IMR-90 (cell line): Measurements from ENCODE around the gene PIWIL4. TPM values are rescaled to one million over a fixed set of nuclear protein-coding genes. Genes with fewer than 3 reads are reported as not detected.

Source experiments
- ATAC-seq: fragments of 200-7000 bp; cut with Tn5 transposase; 2 replicates; pipeline ENCODE4 v1.9.1; 2020; ENCODE audit warnings: low read depth, mild to moderate bottlenecking, moderate library complexity
- BruUV-seq: library from RNA; stranded (reverse); fragments of 400-500 nt; replicated peaks from 2 replicates; lab custom pipeline; 2021; lab: Mats Ljungman, UMichigan
- CTCF ChIA-PET: fragments of 300-600 bp; formaldehyde crosslinking; extraction: SDS; loops from one replicate; lab custom pipeline; 2021; ENCODE audit warnings: antibody characterized with exemption; lab: Yijun Ruan, JAX
- POLR2A ChIA-PET: fragments of 300-600 bp; sonication (Branson Sonifier 250); formaldehyde crosslinking; loops from one replicate; lab custom pipeline; 2022; ENCODE audit warnings: antibody characterized with exemption; ENCODE audit not compliant: unreplicated experiment; lab: Charles Lee
- DNase-seq: peaks from one replicate; pipeline ENCODE4 v3.0.0; 2013
- H2AFZ ChIP-seq: replicated peaks from 2 replicates; pipeline ENCODE3; 2013; ENCODE audit warnings: low read length, mild to moderate bottlenecking; ENCODE audit not compliant: poor library complexity
- H2AK5ac ChIP-seq: 2 replicates; pipeline ENCODE4 v1.6.1; 2013; ENCODE audit warnings: low read depth, low read length, inconsistent platforms
- H2AK9ac ChIP-seq: replicated peaks from 2 replicates; pipeline ENCODE3; 2013; ENCODE audit warnings: mild to moderate bottlenecking, low read depth, low read length, moderate library complexity; ENCODE audit not compliant: poor library complexity
- H2BK120ac ChIP-seq: 2 replicates; pipeline ENCODE4 v1.6.1; 2013; ENCODE audit warnings: low read depth, low read length, inconsistent platforms
- H2BK15ac ChIP-seq: 3 replicates; pipeline ENCODE4 v1.6.1; 2013; ENCODE audit warnings: low read depth, low read length, inconsistent platforms
- H2BK20ac ChIP-seq: 2 replicates; pipeline ENCODE4 v1.6.1; 2013; ENCODE audit warnings: low read depth, mild to moderate bottlenecking, inconsistent platforms, low read length, moderate library complexity
- H2BK5ac ChIP-seq: 2 replicates; pipeline ENCODE4 v1.6.1; 2013; ENCODE audit warnings: mild to moderate bottlenecking, low read depth, low read length, inconsistent platforms; ENCODE audit not compliant: poor library complexity, severe bottlenecking
- H3K14ac ChIP-seq: replicated peaks from 2 replicates; pipeline ENCODE4 v1.6.1; 2013; ENCODE audit warnings: low read depth, low read length, inconsistent platforms
- H3K18ac ChIP-seq: 2 replicates; pipeline ENCODE4 v1.6.1; 2013; ENCODE audit warnings: low read depth, low read length, control low read depth
- H3K23ac ChIP-seq: 2 replicates; pipeline ENCODE4 v1.6.1; 2013; ENCODE audit warnings: low read depth, low read length, inconsistent platforms
- H3K27ac ChIP-seq: 2 replicates; pipeline ENCODE4 v1.5.1; 2013; ENCODE audit warnings: mild to moderate bottlenecking, control low read depth, low read length; ENCODE audit not compliant: insufficient read depth
- H3K27me3 ChIP-seq: 2 replicates; pipeline ENCODE4 v1.6.1; 2013; ENCODE audit warnings: low read length; ENCODE audit not compliant: control insufficient read depth, insufficient read depth
- H3K36me3 ChIP-seq: 2 replicates; pipeline ENCODE4 v1.6.1; 2013; ENCODE audit warnings: low read length, mixed read lengths; ENCODE audit not compliant: control insufficient read depth, insufficient read depth
- H3K4ac ChIP-seq: 2 replicates; pipeline ENCODE4 v1.6.1; 2013; ENCODE audit warnings: low read depth, low read length, inconsistent platforms
- H3K4me1 ChIP-seq: 2 replicates; pipeline ENCODE4 v1.6.1; 2013; ENCODE audit warnings: low read length, mixed read lengths; ENCODE audit not compliant: control insufficient read depth, insufficient read depth
- H3K4me2 ChIP-seq: 2 replicates; pipeline ENCODE4 v1.6.1; 2013; ENCODE audit warnings: low read depth, mild to moderate bottlenecking, control low read depth, low read length, moderate library complexity
- H3K4me3 ChIP-seq: 2 replicates; pipeline ENCODE4 v1.5.1; 2013; ENCODE audit warnings: low read depth, mild to moderate bottlenecking, control low read depth, low read length, moderate library complexity; ENCODE audit not compliant: insufficient read depth
- H3K56ac ChIP-seq: 2 replicates; pipeline ENCODE4 v1.6.1; 2013; ENCODE audit warnings: low read length, inconsistent platforms; ENCODE audit not compliant: insufficient read depth; ENCODE audit errors: extremely low read depth
- H3K79me1 ChIP-seq, 2 experiments: 2 replicates each; pipeline ENCODE4 v1.6.1; 2013; ENCODE audit warnings: low read length in 2 of 2, inconsistent platforms in 1 of 2, low read depth in 1 of 2
- H3K9ac ChIP-seq: 2 replicates; pipeline ENCODE4 v1.6.1; 2013; ENCODE audit warnings: low read depth, low read length, control low read depth
- H3K9me1 ChIP-seq: 2 replicates; pipeline ENCODE4 v1.6.1; 2013; ENCODE audit warnings: low read length, inconsistent platforms; ENCODE audit not compliant: insufficient read depth
- H3K9me3 ChIP-seq: 2 replicates; pipeline ENCODE4 v1.6.1; 2013; ENCODE audit warnings: low read length; ENCODE audit not compliant: control insufficient read depth, insufficient read depth
- H4K20me1 ChIP-seq: 2 replicates; pipeline ENCODE4 v1.6.1; 2013; ENCODE audit warnings: low read length, inconsistent platforms; ENCODE audit not compliant: insufficient read depth
- H4K5ac ChIP-seq: 2 replicates; pipeline ENCODE4 v1.6.1; 2013; ENCODE audit warnings: mild to moderate bottlenecking, low read depth, low read length, control low read depth
- H4K8ac ChIP-seq, 2 experiments: 2 replicates each; pipeline ENCODE4 v1.6.1; 2013; ENCODE audit warnings: low read depth in 2 of 2, low read length in 2 of 2, control low read depth in 1 of 2, inconsistent platforms in 1 of 2
- H4K91ac ChIP-seq: 2 replicates; pipeline ENCODE4 v1.6.1; 2013; ENCODE audit warnings: low read depth, low read length, inconsistent platforms; ENCODE audit not compliant: insufficient read depth
- BHLHE40 ChIP-seq: fragments of 150-350 bp; IDR thresholded peaks from 2 replicates; pipeline ENCODE4 v1.6.1; 2016; ENCODE audit warnings: mild to moderate bottlenecking, low read depth, low read length
- CEBPB ChIP-seq: IDR thresholded peaks from 2 replicates; pipeline ENCODE4 v1.6.1; 2012; ENCODE audit warnings: low read depth, low read length, improper control_type of control experiment
- CHD1 ChIP-seq: IDR thresholded peaks from 2 replicates; pipeline ENCODE4 v1.6.1; 2012; ENCODE audit warnings: low read depth, low read length, improper control_type of control experiment
- CTCF ChIP-seq: conservative IDR thresholded peaks from 2 replicates; pipeline ENCODE4 v1.5.1; 2012; ENCODE audit warnings: mild to moderate bottlenecking, low read depth, low read length, improper control_type of control experiment
- ELK1 ChIP-seq: fragments of 150-350 bp; IDR thresholded peaks from 2 replicates; pipeline ENCODE4 v1.6.1; 2016; ENCODE audit warnings: low read depth, mild to moderate bottlenecking, low read length, moderate library complexity, borderline replicate concordance
- FOS ChIP-seq: fragments of 150-350 bp; IDR thresholded peaks from 2 replicates; pipeline ENCODE4 v1.6.1; 2016; ENCODE audit warnings: low read depth, low read length
- MAFK ChIP-seq: IDR thresholded peaks from 2 replicates; pipeline ENCODE4 v1.6.1; 2012; ENCODE audit warnings: low read depth, low read length, improper control_type of control experiment
- MAZ ChIP-seq: IDR thresholded peaks from 2 replicates; pipeline ENCODE4 v1.6.1; 2012; ENCODE audit warnings: low read depth, mild to moderate bottlenecking, low read length, improper control_type of control experiment, moderate library complexity, borderline replicate concordance
- MXI1 ChIP-seq: IDR thresholded peaks from 2 replicates; pipeline ENCODE4 v1.6.1; 2012; ENCODE audit warnings: low read depth, mild to moderate bottlenecking, low read length, moderate library complexity, borderline replicate concordance
- NFE2L2 ChIP-seq: fragments of 150-350 bp; IDR thresholded peaks from 2 replicates; pipeline ENCODE4 v1.6.1; 2016; ENCODE audit warnings: low read depth, mild to moderate bottlenecking, low read length
- POLR2A ChIP-seq: IDR thresholded peaks from 2 replicates; pipeline ENCODE4 v1.6.1; 2012; ENCODE audit warnings: mild to moderate bottlenecking, low read depth, low read length
- RAD21 ChIP-seq: IDR thresholded peaks from 2 replicates; pipeline ENCODE4 v1.6.1; 2012; ENCODE audit warnings: low read length, improper control_type of control experiment
- RCOR1 ChIP-seq: IDR thresholded peaks from 2 replicates; pipeline ENCODE4 v1.6.1; 2012; ENCODE audit warnings: mild to moderate bottlenecking, low read length, improper control_type of control experiment; ENCODE audit not compliant: insufficient replicate concordance
- RFX5 ChIP-seq: IDR thresholded peaks from 2 replicates; pipeline ENCODE4 v1.8.0; 2012; ENCODE audit warnings: low read depth, mild to moderate bottlenecking, low read length, moderate library complexity
- SMC3 ChIP-seq: fragments of 150-350 bp; IDR thresholded peaks from 2 replicates; pipeline ENCODE4 v1.6.1; 2016; ENCODE audit warnings: low read depth, mild to moderate bottlenecking, antibody characterized with exemption, low read length, moderate library complexity
- USF2 ChIP-seq: fragments of 150-350 bp; IDR thresholded peaks from 2 replicates; pipeline ENCODE4 v1.6.1; 2017; ENCODE audit warnings: mild to moderate bottlenecking, antibody characterized with exemption, low read length, low read depth
- WGBS, 2 experiments: methylation state at CpG; one replicate each; pipeline versions ENCODE4 v1.1.5 to v1.1.7; 2013; ENCODE audit warnings: missing lambda C conversion rate in 2 of 2; ENCODE audit not compliant: insufficient read length in 1 of 2; ENCODE audit errors: extremely low coverage in 2 of 2; 5-methylcytosine and 5-hydroxymethylcytosine counted together
- dilution Hi-C: fragments of 300-500 bp; cut with HindIII; formaldehyde crosslinking; loops from one replicate; pipeline ENCODE4 v1.14.3; 2018; ENCODE audit warnings: low sequenced_read_pairs; ENCODE audit not compliant: unreplicated experiment
- in situ Hi-C: fragments of 300-500 bp; cut with MboI; formaldehyde crosslinking; loops from 3 replicates; pipeline ENCODE4 v1.14.3; 2019; ENCODE audit warnings: low sequenced_read_pairs, inconsistent platforms, mixed read lengths
- intact Hi-C: fragments of 100-400 bp; cut with micrococcal nuclease; formaldehyde crosslinking; loops from 2 replicates; pipeline ENCODE4 v1.10.0; 2022
- polyA plus RNA-seq, 3 experiments: library from polyadenylated mRNA; depleted of rRNA; stranded (reverse); fragments of >200 nt; gene quantifications; 2 replicates each; pipeline ENCODE4 v1.2.3, GENCODE V29; 2012; ENCODE audit warnings: low replicate concordance in 1 of 3
- total RNA-seq: library from RNA; depleted of rRNA; stranded (reverse); fragments of >200 nt; gene quantifications from 2 replicates; pipeline ENCODE4 v1.2.3, GENCODE V29; 2012

PIWIL4 gene
- total and polyA plus RNA-seq, 2 of the 4 experiments (the other 2 are of a cell fraction), result 0.72 to 1.3 TPM

- H3K79me1 ChIP-seq, result peaks cover 2 to 11% of the 10 kb centered on the region in 2 experiments; a peak in 1 of 4 replicates
- TF ChIP-seq MXI1, result no peak
- TF ChIP-seq RAD21, result no peak
- no peak for TF ChIP-seq CTCF
- TF ChIP-seq NFE2L2, result no peak
- no peak for TF ChIP-seq CEBPB
- TF ChIP-seq RCOR1, result no peak
- no peak for TF ChIP-seq SMC3
- no peak for TF ChIP-seq POLR2A
- TF ChIP-seq USF2, result no peak
- no peak for TF ChIP-seq MAFK
- TF ChIP-seq CHD1, result no peak
- no peak for TF ChIP-seq FOS
- TF ChIP-seq ELK1, result no peak
- TF ChIP-seq MAZ, result no peak
- no peak for TF ChIP-seq RFX5
- TF ChIP-seq BHLHE40, result no peak
- H2AK5ac ChIP-seq, result no peak overlapping the region
- H2BK5ac ChIP-seq, result peak overlapping the region; percentile 69
- 0 out of 2 replicates have a peak overlapping the region, but pooled peaks have one; percentile 7 for H3K23ac ChIP-seq
- no peak overlapping the region for H3K56ac ChIP-seq
- no peak overlapping the region for H3K4me3 ChIP-seq
- no peaks in the 10 kb centered on the region for H3K36me3 ChIP-seq
- H3K27ac ChIP-seq, result no peak overlapping the region
- dilution Hi-C loops, result no loop called here
- peak; percentile 48 for ATAC-seq
- no peak overlapping the region for H2AK9ac ChIP-seq
- peak overlapping the region; percentile 36; the same call in 1 of the 2 replicates for H3K4ac ChIP-seq
- no peak overlapping the region for H2AFZ ChIP-seq
- no peak overlapping the region; the same call in 2 of the 3 replicates for H2BK15ac ChIP-seq
- peak overlapping the region; percentile 2; the same call in 1 of the 2 replicates for H3K4me2 ChIP-seq
- no peak overlapping the region for H4K5ac ChIP-seq
- peaks cover 8% of the 10 kb centered on the region for H3K4me1 ChIP-seq
- no TSS peak for BruUV-seq
- no peaks in the 10 kb centered on the region for H3K27me3 ChIP-seq
- DNase-seq, result peak; percentile 49
- POLR2A ChIA-PET, result no interaction called here
- no peak overlapping the region for H3K9ac ChIP-seq
- in situ Hi-C loops, result no loop called here
- intact Hi-C loops, result no loop called here
- H3K9me1 ChIP-seq, result peaks cover 5% of the 10 kb centered on the region
- H2BK120ac ChIP-seq, result peak overlapping the region; percentile 58; the same call in 1 of the 2 replicates
- no peak overlapping the region for H4K8ac ChIP-seq
- H4K91ac ChIP-seq, result 0 out of 2 replicates have a peak overlapping the region, but pooled peaks have one; percentile 13
- no CpG with 5 or more reads among the region's 1 CpG for WGBS, 2 experiments
- H2BK20ac ChIP-seq, result peak overlapping the region; percentile 53; the same call in 1 of the 2 replicates
- peak overlapping the region; percentile 14; the same call in 1 of the 2 replicates for H3K14ac ChIP-seq
- CTCF ChIA-PET, result no interaction called here
- no peaks in the 10 kb centered on the region for H3K9me3 ChIP-seq
- H4K20me1 ChIP-seq, result no peaks in the 10 kb centered on the region
- H3K18ac ChIP-seq, result no peak overlapping the region
These were observed 9.2 kb upstream of the PIWIL4 start for GRCh38 chr11:94557992-94558391.
